OCI-M2 (cell line): Measurements from ENCODE around the gene DOK3.
"Not testable (repeated sequence)": the region's sequence is repeated elsewhere in the genome, so short reads cannot be mapped to it uniquely, and the experiment has no call there.

Experiments
- DNase-seq: peaks from one replicate; lab custom pipeline; 2025; ENCODE audit not compliant: unreplicated experiment; lab: John Stamatoyannopoulos, UW

Gene DOK3

DNA sequence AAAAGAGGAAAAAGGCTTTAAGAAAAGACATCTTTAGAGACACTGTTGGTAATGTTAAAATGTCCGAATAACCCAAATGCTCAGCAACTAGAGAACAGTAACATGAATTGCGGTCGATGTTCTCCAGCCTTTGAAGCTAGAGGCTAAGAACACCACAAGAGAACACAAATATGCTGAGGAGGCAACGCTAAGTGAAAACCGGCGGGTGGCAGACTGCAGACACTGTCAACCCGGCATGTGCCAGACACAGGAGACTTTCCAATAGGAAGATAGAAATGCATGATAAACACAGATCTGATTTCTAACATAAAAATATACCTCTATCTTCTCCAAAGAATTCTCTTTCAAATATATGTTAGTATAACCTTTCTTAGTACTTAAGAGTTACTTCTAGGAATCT, 25.5 kb upstream of the DOK3 start:
- no peak for DNase-seq

DNA sequence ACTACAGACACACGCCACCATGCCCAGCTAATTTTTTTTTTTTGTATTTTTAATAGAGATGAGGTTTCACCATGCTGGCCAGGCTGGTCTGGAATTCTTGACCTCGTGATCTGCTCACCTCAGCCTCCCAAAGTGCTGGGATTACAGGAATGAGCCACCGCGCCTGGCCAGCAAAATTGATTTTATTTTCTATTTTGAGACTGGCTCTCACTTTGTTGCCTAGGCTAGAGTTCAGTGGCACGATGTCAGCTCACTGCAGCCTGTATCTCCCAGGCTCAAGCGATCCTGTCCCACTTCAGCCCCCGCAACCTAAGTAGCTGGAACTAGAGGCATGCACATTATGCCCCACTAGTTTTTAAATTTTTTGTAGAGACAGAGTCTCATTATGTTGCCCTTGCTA, 24.8 kb upstream of the DOK3 start:
- not testable (repeated sequence) for DNase-seq

DNA sequence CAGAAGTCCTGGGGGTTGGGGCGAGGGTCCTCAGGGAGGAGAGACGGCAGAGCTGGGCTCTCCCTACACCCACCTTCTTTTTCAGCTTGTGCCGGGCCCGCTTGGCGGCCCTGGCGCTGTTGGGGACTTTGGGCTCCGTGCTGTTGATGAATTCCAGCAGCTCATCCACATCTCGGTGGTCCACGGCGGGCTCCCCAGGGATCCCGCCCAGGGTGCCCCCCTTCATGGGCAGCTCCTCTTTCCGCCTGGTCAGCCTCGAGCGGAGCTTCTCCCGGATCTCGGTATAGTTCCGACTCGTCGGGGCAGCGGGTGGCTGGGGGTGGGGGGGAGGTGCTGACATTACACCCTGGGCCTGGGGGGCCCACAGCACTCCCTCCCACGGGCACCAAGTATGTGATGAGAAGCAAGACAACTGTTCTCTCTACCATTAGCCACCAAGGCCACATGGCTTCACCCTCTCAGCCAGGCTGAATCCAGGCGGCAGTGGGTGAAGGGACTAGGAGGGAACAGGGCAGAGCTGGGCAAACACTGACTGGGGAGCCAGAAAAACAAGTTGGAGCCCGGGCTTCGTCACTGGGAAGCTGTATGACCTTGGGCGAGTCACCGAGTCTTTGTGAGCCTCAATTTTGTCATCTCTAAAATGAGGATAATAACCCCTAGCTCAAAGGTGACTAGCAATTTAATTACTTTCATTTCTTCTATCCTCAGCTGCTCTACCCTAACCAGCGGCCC, 21.7 kb upstream of the DOK3 start:
- DNase-seq = no peak

DNA sequence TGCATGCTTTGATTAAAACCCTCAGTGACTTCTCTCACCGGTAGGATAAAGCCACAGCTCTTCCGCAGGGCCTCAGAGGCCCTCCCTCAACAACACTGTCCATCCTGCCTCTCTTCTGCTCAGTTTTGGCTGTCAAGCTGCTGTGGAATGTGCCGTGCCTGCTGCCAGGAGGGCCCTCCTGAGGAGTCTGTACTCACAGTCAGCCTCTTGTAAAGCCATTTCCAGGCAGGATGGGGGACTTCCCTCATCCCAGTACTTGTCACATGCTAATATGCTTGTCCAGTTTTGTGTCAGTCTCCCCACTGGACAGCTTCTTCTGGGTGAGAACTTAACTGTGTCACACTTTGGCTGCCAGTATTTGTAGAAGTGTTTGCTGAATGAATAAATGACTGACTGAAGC, 21.0 kb upstream of the DOK3 start:
- no peak for DNase-seq

DNA sequence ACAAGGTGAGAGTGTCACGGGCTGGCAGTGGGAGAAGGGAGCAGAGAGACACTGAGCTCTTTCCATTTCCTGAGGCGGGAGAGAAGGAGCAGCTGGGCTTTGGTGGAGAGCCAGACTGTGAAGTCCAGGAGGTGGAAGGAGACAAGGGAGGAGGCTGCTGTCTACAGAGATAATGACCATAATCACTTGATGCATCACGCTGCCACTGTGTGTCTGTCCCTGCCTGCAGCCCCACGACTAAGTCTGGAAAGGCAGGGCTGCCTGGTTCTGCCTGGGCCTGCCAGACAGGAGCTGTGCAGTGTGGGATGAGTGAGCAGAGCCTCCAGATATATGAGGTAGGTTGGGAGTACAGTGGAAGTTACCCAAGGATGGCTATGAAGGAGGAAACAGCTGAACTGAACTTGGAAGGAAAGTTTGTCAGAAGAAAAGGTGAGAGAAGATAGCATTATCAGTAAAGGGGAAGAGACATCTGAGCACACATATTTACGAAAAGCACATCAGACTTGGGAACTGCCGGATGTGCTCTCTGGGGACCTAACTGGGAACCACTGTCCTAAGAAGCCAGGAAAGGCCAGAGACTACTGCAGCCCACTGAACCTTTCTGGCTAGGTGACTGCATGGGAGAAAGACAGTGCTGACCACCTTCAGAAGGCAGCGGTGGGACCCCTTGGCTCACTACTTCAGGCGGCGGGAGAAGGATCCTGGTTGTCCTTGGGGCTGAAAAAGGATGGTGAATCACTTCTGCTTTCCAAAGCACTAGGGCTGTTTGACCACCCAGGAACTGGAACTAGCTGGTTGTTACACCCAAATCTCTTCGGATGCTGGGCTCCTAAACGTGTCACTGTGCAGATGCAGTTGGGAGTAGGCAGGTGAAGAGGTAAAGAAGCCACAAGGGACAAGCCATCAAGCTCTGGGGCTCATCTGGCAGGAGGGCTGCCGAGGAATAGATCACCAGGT, 19.9 kb upstream of the DOK3 start:
- no peak for DNase-seq

DNA sequence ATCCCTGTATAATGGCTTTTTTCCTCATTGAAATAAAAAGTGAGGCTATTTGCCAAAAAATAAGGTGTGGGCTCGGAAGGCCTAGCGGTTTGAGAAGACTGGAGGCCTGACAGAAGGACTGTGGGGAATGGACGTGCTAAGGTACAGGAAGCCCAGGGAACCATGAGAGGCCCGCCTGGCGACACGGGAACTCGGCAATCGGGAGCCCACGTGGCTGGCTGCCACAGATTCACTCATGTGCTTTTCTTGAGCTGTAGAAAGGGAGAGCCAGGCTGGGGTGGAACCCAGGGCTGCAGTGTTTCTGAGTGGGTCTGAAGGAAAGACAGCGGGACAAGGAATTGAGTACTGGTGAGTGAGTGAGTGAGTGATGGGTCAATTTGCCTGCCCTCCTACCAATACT, 19.0 kb upstream of the DOK3 start:
- DNase-seq = no peak

DNA sequence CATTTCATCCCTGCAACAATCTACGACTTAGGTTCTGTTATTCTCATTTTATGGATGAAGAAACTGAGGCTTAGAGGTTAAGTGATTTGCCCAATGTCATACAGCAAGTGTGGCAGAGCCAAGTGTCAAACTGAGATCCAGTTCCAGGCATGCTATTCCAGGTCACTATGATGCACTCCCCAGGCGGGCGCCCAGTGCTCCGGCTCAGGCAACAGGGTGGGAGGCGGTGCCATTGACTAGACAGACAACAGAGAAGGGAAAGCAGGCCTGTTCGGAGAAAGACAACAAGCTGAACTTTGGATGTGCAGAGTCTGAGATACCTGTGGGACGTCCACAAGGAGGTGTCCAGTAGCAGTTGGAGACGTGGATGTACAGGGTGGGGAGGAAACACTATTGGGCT, 18.0 kb upstream of the DOK3 start:
- no peak for DNase-seq

DNA sequence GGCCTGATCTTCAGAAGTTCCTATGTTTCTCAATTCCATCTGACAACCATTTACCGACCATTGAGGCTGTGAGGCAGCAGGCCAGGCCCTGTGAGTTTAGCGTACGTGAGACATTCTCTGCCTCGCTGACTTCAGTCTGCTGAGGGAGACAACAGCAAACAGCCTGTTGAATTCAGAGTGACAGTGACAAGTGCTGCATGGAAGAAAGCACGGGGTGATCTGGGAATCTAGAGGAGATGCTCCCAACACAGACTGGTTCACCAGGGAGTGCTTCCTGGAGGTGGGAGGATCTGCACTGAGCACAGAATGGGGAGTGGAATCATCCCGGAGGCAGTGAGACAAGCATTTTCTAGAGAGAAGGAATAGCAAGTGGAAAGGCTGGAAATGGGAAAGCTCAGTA, 17.2 kb upstream of the DOK3 start:
- DNase-seq = no peak

DNA sequence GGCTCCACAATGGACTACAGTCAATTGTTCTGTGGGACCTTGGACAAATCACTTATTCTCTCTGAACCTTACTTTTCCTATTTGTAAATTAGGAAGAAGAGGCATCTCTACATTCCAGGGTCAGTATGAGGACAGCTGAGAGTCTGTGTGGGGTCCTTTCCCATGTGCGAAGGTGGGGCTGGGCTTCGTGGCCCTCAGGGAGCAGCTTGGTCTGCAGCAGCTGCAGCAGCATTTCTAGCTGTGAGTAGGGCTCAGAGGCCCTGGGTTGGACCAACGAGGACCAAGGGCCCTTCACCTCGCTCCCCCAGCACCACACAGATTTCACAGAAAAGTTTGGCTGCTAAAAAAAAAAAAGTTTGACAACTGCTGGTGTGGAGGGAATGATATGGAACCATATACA, 16.6 kb upstream of the DOK3 start:
- DNase-seq = no peak

DNA sequence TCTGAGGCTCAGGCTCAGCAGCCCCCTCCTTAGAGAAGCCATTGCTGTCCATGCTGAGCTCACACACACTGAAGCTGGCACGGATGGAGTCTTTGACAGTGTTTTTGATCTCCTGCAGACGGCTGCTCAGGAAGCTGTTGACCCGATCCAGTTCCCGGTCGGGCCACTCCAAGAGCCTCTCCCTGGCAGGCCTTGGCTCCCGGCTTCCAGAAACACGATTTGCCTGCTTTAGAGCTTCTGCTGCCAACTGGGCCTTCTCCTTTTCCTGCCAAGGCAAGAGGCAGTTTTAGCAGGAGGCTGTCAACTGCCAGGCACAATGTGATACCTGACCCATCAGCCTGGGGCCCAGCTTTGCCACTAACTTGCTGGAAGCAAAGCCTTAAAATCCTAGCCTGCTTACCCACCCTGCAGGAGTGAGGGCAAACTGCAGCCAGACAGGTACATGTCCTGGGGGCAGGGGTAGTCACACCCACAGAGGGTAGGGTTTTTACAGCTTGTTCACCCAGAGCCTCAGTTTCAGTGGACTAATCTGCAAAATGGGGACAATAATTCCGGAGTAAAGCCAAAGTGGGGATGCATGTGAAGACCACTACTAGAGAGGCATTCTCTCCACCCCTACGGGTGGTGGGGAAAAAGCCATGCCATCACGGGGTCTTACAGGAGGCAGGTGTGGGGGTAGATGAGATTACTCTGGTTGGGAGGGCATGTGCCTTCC, 15.5 kb upstream of the DOK3 start:
- no peak for DNase-seq

DNA sequence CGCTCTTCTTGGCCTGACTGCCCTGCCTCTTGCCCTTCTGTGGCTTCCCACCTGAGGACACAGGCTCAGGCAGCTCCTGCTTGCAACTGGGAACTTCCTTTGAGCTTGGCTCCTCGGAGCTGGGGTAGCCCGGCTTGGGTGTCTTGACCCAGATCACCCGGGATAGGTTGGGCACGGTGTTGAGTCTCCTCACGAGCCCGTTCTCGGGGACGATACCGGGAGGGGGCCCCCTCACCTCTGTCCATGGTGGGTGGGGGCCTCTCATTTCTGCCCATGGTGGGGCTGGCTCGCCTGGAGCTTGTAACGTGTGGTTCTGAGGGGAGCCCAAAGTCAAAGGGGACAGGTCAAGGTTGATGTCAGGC, 14.9 kb upstream of the DOK3 start:
- no peak for DNase-seq

DNA sequence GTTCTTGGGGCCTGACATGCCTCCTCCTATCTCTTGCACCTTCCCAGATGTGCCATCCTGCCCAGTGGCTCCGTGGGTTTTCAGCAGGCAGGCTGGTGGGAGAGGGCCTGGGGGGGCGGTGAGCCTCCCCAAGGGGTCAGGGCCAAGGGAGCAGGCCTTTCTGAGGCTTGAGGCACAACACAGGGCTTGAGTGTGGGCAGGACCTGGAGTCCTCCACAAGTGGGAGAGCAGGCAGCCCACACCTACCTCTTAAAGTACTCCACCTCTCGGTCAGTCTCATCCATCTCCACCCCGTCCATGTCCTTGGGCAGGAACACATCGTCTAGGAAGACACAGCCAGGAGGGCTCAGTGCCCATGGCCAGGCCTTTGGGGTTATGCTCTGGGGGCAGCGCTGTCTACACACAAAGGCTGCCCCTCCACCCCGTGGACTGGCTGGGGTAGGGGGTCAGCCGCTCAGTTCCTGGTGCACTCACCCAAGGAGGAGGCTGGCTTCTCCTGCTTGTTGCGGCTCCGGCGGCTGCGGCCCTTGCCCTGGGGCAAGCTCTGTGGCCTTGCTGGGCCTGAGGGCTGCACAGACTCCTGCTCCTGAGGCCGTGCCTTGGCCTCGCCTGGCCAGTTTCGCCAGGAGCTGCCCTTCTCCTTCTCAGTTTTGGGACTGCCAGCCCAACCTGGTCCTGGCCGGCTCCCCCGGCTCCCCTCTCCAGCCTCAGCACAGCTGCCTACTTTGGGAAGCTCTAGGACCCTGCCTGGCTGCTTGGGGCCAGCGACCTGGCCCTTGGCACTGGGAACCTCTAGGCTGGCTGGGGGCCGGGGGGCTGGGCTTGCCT, 14.3 kb upstream of the DOK3 start:
- DNase-seq = no peak

DNA sequence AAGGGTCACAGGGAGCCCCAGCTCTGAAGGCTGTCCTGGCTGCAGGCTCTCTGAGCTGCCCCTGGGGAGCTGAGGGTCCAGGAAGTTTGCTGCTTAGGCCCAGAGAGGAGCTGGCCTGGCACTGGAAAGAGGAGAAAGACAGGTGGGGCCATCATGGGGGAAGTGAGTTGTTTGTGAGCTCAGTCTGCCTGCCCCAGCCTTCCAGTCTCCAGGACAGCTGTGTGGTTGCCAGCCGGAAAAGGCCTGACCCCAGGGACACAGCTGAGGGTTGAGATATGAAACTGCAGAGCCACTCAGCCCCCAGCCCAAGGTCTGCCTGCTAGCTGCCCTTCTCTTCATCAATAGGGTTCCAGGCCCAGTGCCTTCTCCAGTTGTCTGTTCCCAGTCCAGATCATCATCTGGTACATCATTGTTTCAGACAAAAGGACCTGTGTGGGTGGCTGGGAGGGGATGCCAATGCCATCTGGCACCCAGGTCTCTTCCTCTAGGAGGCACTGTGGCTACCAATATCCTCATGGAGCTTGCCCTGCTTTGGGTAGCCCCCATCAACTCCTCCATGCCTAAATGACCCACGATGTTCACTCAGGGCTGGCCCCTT, 11.4 kb upstream of the DOK3 start:
- DNase-seq = no peak

DNA sequence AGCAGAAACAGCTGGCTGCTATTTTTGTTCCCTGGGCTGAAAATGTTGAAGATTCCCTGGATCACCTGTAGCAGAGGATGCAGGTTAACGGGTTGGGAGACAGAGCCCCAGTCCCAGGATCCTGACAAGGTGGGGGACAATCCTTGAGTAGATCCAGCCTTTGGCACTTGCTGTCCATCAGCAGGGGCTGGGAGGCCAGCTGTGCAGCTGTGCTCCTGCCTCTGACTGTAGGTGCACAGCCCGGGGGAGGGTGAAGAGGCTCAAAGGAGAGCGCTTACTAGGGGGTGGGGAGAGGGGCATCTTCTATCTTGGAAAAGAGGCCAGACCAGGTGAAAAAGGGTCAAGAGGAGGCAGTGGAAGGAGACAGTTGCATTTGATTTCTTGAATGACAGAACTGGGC, 10.6 kb upstream of the DOK3 start:
- no peak for DNase-seq

DNA sequence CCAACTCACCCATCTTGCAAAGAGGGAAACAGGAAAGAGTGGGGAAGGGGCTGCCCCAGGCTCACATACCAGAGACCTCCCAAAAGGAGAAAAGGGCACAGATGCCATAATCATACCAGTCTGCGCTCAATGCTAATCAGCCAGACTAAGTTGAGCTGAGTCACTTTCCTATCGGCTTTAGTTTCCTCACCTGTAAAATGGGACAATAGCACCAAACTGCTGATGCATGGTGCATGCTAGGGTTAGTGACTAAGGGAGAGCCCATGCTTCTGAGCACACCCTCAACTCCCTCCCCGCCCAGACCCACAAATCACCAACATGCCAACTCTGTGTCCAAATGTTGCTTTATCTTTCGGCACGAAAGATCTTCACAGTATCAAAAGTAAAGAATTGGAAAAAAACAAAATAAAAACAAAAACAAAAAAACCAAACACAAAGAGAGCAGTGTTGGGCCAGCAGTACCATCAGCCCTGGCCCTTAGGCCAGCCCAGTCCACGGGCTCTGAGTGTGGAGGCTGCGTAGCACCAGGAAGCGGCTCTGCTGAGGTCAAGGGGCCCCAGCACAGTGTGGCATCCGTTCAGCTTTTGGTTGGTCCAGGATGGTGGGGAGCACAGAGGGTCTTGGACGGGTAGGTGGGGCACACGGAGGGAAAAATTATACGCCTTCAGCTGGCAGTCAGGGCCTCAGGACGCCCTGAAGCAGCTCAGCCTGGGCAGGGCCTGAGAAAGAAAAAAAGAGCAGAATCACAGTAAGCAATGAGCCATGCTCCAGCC, 10.0 kb upstream of the DOK3 start:
- DNase-seq = no peak

DNA sequence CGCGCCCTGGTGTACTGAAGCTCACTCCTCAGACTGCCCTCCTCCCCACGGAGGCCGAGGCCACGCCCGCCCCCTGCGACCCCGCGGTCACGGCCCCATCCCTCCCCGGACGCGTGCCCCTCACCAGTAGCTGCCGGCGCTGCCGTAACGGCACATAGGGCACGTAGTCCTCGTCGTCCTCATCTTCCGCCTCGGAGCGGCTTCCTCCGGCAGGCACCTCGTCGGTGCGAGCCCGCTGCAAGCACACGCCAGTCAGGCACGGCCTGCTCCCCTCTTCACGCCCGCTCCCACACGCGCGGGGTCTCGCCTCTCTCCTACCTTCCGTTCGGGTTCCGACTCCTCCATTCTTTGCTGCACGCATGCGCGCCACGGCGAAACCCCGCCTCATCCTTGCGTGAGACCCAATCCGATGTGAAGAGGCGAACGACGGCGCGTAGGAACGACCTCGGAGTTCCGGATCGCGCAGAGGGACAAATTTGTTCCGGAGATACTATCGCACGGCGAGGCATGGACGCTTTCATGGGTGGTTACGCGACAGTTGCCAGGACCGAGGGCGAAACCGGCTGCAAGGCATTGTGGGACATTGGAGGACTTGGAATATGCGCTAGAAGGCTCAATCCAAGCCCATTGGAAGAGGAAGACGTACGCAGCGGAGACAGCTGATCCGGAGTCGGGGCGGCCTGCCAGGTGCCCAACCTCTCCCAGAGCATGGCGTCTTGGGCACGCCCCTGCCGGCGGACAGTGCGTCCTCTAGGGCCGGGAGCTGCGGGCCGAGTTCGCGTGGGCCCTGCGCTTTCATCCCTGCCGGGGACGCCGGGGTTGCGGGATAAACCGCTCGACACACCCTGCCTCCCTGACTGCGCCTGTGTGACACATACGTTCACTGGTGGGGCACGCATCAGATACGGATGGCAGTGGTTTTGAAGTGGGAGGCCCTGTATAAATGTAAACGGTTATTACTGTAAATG, 7.3 kb upstream of the DOK3 start, which contains the start of gene DDX41:
Gene DDX41 (minus strand): TSS at position 361 of the 968 bp plus-strand sequence. CDS start 16 bp downstream, at position 345.
- peak; percentile 83 for DNase-seq

DNA sequence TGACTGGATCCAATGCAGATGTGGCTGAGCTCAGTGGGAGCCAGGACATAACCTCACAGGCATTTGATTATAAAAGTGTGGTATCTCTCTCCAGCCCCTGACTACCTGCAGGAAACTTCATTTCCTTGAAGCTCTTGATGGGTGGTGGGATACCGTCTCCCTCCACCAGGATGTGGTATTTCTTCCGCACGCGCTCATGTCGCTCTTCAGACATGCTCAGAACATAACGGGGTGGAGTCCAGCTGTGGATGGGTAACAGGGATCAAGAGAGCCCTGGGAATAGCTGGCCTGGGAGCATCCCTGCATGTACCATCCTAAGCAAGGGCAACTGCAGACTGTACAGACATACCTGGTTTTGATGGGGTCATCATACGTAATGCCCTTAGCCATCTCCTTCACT, 6.0 kb upstream of the DOK3 start:
- no peak for DNase-seq

DNA sequence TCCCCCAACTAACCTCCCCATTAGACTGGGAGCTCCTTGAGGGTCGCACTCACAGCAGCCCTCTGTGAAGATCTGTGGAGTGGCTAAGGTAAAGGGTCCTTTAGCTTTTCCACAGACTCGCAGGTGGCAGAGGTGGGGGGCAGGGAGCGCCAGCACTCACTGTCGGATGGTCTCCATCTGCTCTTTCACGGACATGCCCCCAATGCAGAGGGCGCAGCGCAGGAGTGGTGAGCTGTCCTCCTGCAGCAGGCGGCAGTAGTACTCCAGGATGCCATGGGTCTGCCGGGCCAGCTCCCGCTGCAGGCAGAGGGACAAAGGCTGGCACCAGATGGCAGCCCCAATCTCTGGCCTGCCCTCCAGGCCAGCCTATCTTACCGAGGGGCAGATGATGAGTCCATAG, 4.9 kb upstream of the DOK3 start:
- DNase-seq = no peak

DNA sequence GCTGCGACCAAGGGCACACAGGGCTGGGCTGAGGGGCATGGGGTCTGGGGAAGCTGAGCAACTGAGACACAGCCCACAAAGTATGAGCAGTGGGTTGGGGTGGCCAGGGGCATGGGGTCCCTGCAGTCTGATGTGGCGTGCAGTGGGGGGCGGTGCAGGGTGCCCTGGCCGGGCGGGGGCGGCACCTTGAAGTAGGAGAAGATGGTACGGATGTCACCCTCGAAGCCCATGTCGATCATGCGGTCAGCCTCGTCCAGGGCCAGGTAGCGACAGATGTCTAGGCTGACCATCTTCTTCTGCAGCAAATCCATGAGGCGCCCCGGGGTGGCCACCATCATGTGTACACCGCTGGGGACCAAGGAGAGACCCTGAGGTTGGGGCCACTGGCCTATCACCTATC, 3.9 kb upstream of the DOK3 start:
- no peak for DNase-seq
